NCI-H187 treated with DMSO at 0.1 percent for 48 hours (cell line): Measurements from ENCODE around the gene GCNT1.
"Not testable (repeated sequence)": the region's sequence is repeated elsewhere in the genome, so short reads cannot be mapped to it uniquely, and the experiment has no call there.

Experiments used
- DNase-seq: peaks from one replicate; lab custom pipeline; 2025; lab: John Stamatoyannopoulos, UW

GCNT1 gene

GRCh38 chr9:76443887-76444286 is 15.1 kb upstream of the GCNT1 start:
- DNase-seq, result no peak

GRCh38 chr9:76444322-76444929 is 14.6 kb upstream of the GCNT1 start:
- no peak for DNase-seq

- DNase-seq, result no peak
Observed at GRCh38 chr9:76445976-76446375, 13.0 kb upstream of the GCNT1 start.

- no peak for DNase-seq
Observed at GRCh38 chr9:76448501-76448900, 10.5 kb upstream of the GCNT1 start.

GRCh38 chr9:76451234-76451633 is 7.7 kb upstream of the GCNT1 start:
- no peak for DNase-seq

DNA sequence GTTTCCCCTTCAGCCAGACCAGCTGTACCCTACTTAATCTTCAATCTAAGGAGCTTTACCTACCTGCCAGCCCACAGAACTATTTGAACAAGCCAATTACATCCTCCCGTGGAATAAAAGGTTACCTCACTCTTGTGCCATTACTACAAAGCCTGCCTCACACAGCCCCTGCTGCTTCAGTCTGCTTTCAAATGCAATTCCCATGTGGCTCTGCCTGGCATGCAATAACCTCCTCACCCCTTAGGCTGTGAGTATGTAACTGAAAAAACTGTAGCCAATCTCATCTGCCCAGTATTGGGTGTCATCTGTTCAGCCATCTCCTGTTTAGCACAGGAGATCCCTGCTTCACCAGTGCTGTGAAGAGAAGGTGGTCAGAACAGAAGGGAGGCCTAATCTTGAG is 6.1 kb upstream of the GCNT1 start:
- DNase-seq, result no peak

DNA sequence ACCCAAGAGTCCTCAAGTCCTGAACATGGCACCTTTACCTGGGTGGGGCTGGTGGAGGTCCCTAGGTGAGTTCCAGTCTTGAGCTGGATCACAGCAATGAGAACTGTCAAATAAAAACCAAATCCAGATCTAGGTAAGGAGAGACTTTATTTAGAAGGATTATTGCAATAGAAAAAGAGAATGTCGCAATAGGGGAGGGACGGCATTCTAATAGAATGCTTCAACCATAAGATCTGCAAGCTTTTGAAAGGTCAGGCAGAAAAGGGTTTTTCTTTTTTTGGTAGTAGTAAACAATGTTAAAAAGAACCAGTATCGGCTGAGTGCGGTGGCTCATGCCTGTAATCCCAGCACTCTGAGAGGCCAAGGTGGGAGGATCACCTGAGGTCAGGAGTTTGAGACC is 5.2 kb upstream of the GCNT1 start:
- DNase-seq, result no peak

DNA sequence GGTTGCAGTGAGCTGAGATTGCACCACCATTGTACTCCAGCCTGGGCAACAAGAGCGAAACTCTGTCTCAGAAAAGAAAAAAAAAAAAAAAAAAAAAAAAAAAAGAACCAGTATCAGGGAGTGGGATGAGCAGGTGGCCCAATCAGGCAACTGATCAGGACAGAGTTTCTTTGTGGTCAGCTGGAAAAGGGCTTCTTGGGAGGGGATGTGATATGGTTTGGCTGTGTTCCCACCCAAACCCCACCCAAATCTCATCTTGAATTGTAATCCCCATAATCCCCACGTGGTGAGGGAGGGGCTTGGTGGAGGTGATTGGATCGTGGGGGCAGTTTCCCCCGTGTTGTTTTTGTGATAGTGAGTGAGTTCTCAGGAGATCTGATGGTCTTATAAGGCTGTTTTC is 4.7 kb upstream of the GCNT1 start:
- DNase-seq, result no peak

GRCh38 chr9:76456202-76456926 is 2.6 kb upstream of the GCNT1 start:
- DNase-seq, result no peak

DNA sequence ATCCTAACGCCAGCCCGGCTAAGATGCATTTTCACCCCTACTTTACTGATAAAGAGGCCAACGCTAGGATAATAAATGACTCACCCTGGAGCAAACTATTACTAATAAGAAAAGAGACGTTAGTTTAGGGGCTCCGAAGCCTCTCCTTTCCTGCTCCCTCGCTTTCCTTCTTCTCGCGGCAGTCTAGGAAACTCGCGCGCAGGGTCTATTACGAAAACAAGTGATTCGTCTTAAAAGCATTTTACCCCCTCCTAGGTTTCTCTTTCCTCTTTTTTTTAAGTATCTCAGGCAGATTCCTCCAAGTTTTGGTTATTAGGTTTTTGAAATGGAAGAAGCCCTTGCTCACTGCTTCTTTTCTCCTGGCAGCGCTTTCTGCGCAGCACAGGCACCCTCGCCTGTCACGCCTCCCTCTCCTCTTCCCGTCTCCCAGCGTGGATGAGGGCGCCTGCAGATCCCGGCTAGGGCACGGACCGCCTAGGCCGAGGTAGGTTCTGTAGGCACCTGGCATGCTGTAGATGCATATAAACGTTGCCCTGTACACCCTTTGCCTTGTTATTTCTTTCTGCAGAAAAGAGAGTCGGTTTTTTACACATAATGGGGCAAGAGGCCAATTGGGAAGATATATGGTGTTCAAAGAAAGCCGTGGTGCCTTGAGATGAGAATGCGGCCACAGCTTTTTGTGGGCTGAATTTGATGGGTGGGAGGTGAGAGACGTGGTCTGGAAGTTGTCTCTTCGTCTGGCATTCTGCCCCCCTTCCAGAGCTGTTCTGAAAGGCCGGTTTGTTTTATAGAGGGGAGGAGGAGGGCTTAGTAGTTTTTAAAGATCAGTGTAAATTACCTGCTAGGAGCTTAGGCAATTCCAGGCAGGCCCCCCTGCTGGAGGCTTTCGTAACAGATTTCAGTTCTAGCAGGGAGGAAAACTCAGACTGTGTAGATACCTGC is 983 bp downstream of the GCNT1 start:
- DNase-seq, result no peak

DNA sequence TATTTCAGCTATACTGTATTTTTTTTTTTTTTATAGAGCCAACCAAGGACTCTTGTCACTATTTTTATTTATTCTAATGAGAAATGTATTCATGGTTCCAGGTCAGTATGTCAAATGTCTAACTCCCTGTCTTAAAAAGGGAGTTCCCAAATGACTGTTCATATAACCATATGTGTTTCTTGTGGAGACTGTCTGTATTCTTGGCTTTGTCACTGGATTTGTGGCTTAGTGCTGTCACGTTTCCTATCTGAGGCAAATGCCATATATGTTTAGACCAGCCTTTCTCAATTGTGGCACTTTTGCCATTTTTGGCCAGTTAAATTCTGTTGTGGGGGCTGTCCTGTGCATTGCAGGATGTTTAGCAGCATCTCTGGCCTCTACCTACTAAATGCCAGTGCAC is 3.1 kb downstream of the GCNT1 start:
- DNase-seq, result no peak

DNA sequence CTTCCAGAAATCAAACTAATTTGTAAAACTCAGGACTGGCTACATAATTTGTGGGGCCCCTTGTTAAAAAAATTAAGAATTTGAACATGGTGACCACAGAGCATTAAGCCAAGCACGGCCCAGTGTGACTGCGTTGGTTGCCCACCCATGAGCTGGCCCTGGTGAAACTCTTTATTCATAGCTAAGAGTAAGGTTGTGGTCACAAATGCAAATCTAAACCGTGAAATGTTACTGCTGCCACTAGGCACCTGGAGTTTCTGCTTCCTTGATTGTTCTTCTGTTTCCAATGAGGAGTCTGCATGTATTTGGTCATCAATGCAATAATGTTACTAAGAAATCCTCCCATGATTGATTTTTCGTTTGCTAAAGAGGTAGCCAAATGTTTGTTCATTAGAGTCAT is 4.2 kb downstream of the GCNT1 start:
- no peak for DNase-seq

GRCh38 chr9:76464706-76465105 is 5.7 kb downstream of the GCNT1 start:
- DNase-seq, result no peak

DNA sequence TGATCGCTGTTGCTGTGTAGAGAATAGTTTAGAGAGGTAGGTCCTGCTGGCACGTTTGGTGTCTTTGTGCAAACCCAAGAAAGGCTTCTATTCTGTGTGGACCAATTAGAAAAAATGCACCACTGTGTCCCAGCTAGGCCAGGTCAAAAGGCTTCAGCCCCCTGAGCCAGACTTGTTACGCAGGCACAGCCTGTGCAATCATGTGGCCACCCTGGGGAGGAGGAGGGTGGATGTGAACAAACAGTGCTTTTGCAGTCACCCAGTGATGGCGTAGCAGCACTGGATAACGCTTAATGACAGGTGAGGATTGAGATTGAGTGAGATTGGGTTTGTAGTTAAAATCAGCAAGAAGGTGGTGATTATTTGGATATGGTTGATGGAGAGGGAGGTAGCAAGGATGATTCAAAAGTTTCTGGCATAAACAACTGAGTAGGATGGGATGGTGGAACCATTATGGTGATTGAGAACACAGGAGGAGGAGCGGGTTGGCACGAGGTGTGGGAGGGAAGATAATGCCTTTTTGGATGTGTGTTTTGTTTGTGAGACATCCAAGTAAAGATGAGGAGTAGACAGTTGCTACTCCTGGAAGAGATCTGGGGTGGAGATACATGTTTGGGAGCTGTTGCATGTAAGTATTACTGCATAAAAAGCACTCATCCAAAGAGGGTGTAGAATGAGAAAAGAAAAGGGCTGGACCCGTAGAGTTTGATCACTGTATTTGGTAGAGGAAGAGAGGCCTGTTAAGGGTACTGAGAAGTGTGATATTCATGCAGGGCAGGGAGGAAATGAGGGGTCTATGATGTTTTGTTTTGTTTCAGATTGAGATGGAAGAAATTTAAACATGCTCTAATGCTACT is 6.7 kb downstream of the GCNT1 start:
- no peak for DNase-seq

DNA sequence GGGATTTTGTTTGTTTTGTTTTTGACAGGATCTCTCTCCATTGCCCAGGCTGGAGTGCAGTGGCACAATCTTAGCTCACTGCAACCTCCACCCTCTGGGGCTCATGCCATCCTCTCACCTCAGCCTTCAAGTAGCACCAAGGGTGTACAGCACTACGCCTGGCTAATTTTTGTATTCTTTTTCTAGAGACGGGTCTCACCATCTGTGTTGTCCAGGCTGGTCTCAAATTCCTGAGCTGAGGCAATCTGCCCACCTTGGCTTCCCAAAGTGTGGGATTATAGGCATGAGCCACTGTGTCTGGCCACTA is 7.3 kb downstream of the GCNT1 start:
- DNase-seq, result no peak

GRCh38 chr9:76474419-76474818 is 15.4 kb downstream of the GCNT1 start:
- DNase-seq, result no peak

GRCh38 chr9:76475686-76476085 is 16.7 kb downstream of the GCNT1 start:
- no peak for DNase-seq

- not testable (repeated sequence) for DNase-seq
Observed at GRCh38 chr9:76477818-76478217, 18.8 kb downstream of the GCNT1 start.

DNA sequence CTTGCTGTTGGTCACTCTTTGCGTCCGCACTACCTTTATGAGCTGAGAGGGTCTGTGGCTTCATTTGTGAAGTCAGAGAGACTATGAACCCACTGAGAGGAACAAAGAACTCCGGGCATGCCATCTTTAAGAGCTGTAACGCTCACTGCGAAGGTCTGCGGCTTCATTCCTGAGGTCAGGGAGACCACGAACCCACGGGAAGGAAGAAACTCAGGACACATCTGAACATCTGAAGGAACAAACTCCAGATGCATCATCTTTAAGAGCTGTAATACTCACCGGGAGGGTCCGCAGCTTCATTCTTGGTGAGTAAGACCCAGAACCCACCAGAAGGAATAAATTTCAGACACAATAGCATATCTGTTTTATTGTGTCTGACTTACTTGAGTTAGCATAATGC is 19.2 kb downstream of the GCNT1 start:
- DNase-seq, result no peak

DNA sequence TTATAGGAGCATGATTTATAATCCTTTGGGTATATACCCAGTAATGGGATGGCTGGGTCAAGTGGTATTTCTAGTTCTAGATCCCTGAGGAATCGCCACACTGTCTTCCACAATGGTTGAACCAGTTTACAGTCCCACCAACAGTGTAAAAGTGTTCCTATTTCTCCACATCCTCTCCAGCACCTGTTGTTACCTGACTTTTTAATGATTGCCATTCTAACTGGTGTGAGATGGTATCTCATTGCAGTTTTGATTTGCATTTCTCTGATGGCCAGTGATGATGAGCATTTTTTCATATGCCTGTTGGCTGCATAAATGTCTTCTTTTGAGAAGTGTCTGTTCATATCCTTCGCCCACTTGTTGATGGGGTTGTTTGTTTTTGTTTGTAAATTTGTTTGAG is 20.4 kb downstream of the GCNT1 start:
- not testable (repeated sequence) for DNase-seq

DNA sequence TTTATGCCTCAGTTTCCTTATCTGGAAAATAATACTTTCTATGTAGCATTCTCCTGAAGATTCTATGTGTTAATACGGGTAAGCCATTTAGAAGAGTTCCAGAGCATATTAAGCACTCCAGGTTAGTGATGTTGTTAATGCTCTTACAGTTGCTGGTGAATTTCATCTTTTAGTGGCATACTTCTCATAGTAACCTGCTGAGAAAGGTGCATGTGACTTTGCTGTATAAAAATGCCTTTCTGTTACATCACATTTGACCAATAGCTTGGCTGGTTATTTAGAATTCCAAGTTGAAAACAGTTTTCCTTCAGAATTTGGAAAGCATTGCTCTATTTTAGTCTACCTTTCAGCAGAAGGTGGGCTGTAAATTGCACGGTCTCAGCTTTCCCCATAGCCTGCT is 27.2 kb downstream of the GCNT1 start:
- no peak for DNase-seq
